Coronary artery (tissue), 2 donors: ENCODE data around the gene COQ6.
"Not testable (repeated sequence)": the region's sequence is repeated elsewhere in the genome, so short reads cannot be mapped to it uniquely, and the experiment has no call there.

ENCODE experiments used
- DNase-seq: peaks from one replicate; pipeline ENCODE4 v3.0.0-alpha.2; 2017; ENCODE audit warnings: low spot score
- H3K27ac ChIP-seq, 2 donors: fragments of 200-600 bp; sonication (generic); one replicate each; pipeline ENCODE4 v1.5.1; 2016 to 2019
- H3K4me3 ChIP-seq: fragments of 200-600 bp; sonication (generic); 2 replicates; pipeline ENCODE4 v1.5.1; 2016; ENCODE audit warnings: mild to moderate bottlenecking, moderate library complexity
- TF ChIP-seq, protein P1 (sequence below): fragments of 200-600 bp; sonication (generic); IDR thresholded peaks from one replicate; pipeline ENCODE4 v1.5.1; 2019; ENCODE audit warnings: antibody characterized with exemption

The COQ6 gene

GRCh38 chr14:73976125-73976524, 26.0 kb downstream of the COQ6 start:
- H3K27ac ChIP-seq, result no peak overlapping the region
- TF ChIP-seq, protein P1, sequence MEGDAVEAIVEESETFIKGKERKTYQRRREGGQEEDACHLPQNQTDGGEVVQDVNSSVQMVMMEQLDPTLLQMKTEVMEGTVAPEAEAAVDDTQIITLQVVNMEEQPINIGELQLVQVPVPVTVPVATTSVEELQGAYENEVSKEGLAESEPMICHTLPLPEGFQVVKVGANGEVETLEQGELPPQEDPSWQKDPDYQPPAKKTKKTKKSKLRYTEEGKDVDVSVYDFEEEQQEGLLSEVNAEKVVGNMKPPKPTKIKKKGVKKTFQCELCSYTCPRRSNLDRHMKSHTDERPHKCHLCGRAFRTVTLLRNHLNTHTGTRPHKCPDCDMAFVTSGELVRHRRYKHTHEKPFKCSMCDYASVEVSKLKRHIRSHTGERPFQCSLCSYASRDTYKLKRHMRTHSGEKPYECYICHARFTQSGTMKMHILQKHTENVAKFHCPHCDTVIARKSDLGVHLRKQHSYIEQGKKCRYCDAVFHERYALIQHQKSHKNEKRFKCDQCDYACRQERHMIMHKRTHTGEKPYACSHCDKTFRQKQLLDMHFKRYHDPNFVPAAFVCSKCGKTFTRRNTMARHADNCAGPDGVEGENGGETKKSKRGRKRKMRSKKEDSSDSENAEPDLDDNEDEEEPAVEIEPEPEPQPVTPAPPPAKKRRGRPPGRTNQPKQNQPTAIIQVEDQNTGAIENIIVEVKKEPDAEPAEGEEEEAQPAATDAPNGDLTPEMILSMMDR, result no peak
- no peak for DNase-seq
- no peak overlapping the region for H3K4me3 ChIP-seq

DNA sequence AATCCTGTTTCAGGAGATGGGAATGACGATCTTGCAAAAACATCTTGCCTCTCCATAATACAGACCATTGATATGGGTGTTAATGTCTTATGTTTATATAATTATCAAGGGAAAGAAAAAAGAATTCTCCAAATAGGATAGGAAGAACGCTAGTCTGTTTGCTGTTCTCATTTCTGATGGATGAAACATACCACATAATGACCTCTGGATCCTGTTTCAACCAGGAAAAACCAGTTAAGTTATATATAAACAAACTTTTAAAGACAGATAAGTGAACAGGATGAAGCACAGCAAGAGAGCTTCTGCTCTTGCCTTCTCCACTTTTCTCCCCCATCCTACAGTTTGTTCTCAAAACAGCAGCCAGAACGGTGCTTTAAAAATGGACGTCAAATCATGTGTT, 27.8 kb downstream of the COQ6 start:
- TF ChIP-seq, protein P1, result no peak
- DNase-seq, result no peak
- Histone ChIP-seq H3K27ac (no peak overlapping the region), H3K4me3 (no peak overlapping the region)

- H3K27ac ChIP-seq, result no peak overlapping the region
- H3K4me3 ChIP-seq, result no peak overlapping the region
- TF ChIP-seq, protein P1, result no peak
- no peak for DNase-seq
Measured at GRCh38 chr14:73988065-73988464, 38.0 kb downstream of the COQ6 start.

DNA sequence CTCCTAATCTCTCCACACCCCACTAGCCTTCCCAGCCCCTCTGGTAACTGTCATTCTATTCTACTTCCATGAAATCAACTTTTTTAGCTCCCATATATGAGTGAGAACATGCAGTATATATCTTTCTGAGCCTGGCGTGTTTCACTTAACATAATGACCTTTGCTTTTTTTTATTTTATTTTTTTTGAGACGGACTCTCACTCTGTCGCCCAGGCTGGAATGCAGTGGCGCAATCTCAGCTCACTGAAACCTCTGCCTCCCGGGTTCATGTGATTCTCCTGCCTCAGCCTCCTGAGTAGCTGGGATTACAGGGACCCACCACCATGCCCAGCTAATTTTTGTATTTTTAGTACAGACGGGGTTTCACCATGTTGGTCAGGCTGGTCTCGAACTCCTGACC, 38.6 kb downstream of the COQ6 start:
- not testable (repeated sequence) for H3K27ac ChIP-seq, H3K4me3 ChIP-seq, DNase-seq

GRCh38 chr14:73991092-73991491, 41.0 kb downstream of the COQ6 start:
- Histone ChIP-seq H3K27ac (no peak overlapping the region), H3K4me3 (no peak overlapping the region)
- TF ChIP-seq, protein P1, result no peak
- DNase-seq, result no peak

DNA sequence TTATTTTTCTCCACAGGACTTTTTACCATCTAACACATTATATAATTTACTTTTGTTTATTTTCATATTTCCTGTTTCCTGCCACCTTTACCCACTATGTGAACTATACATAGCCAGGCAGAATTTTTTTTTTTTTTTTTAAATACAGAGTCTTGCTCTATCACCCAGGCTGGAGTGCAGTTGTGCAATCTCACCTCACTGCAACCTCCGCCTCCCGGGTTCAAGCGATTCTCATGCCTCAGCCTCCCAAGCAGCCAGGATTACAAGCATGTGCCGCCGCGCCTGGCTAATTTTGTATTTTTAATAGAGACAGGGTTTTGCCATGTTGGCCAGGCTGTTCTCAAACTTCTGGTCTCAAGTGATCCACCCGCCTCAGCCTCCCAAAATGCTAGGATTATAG, 44.8 kb downstream of the COQ6 start:
- not testable (repeated sequence) for H3K27ac ChIP-seq, H3K4me3 ChIP-seq, DNase-seq

DNA sequence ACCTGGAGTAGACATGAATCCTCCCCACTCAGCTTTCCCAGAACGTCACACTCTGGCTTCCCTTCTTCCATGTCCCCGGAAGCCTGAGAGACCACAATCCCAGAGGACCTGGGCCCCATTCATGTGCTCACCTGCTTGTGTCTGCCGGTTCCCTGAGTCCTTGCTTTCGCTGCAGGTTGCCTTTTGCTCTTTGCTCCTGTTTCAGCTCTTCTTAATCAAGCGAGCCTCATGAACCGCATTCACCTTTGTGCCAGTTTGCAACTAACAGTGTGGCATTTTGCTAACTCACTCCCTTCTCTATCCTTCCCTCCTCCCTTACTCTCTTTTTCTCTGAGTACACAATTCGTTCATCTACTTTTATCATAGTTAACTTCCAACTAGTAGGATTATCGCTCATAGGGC, 45.9 kb downstream of the COQ6 start:
- Histone ChIP-seq H3K4me3 (no peak overlapping the region), H3K27ac (no peak overlapping the region)
- TF ChIP-seq, protein P1, result no peak
- DNase-seq, result no peak

- no peak overlapping the region for H3K4me3 ChIP-seq
- TF ChIP-seq, protein P1, result no peak
- no peak for DNase-seq
- H3K27ac ChIP-seq, result no peak overlapping the region
Measured at GRCh38 chr14:73996731-73997107, 46.6 kb downstream of the COQ6 start.
